Cardiac septum (tissue), 1 donor: ENCODE results near the gene HTR6. TPM values are rescaled to one million over a fixed set of nuclear protein-coding genes. Genes with fewer than 3 reads are reported as not detected.
A peak's percentile ranks its signal among the peaks of the same experiment; 100 is the strongest.

Experiments
- DNase-seq: peaks from one replicate; pipeline ENCODE4 v3.0.0-alpha.2; 2020; ENCODE audit warnings: low spot score
- intact Hi-C: fragments of 100-400 bp; cut with DNase I; formaldehyde crosslinking; loops from one replicate; pipeline ENCODE4 v1.14.0; 2022
- total RNA-seq: library from RNA; stranded (reverse); fragmentation: NEBNext Ultra II Directional; extraction: Animal tissue kit (Norgen Biotek cat#: 25700); gene quantifications from one replicate; pipeline ENCODE4 v1.2.1, GENCODE V29; 2021
- donor health status: DM: no; HTN: no; CAD: no.

The HTR6 gene
- total RNA-seq, 1 donor from 2014 or later: not detected

DNA sequence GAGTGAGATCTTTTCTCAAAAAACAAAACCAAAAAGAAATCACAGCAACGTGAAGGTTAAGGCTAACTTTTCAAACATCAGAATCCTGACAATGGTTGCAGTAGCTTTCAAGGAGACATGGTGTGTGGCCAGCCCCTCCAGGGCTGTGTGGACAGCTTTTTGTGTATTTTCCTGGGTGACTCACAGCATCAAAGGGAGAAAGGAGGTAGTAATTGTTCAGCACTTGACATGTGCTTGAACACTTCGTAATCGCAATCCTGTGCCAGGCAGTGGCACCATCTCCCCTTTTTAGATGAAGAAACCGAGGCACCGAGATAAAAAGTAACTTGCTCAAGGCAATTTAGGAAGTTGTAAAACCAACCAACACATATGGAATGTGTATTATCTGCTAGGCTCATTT lies 10.3 kb upstream of the HTR6 start:
- no peak for DNase-seq
- intact Hi-C loops: loop anchor here (5.0 kb wide), 2 partner anchors 167 to 397 kb away; partner anchors contain the start of gene CAPZB

DNA sequence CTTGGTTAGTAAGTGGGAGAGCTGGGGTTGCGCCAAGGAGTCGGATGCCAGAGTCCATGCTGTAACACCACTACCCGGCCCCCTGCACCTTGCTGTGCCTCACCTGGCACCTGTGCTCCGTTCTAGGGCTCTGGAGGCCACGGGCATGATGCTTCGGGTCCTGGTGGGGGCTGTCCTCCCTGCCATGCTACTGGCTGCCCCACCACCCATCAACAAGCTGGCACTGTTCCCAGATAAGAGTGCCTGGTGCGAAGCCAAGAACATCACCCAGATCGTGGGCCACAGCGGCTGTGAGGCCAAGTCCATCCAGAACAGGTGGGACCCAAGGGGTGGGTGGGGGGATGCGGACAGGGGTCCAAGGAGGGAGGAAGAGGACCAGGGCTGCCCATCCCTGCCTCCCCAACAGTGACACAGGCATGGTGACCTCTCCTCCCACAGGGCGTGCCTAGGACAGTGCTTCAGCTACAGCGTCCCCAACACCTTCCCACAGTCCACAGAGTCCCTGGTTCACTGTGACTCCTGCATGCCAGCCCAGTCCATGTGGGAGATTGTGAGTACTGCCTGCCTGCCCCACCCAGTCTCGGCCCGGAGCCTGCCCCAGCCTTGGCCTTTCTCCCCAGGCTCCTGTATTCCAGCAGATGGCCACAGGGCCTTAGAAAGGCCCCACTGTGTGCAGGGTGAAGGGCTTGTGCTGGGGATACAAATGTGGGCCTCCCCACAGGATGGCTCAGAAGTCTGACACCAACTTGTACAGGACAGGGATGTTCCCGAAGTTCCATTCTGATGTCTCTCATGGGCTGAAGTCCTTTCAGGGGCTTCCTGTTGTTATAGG lies 9.6 kb upstream of the HTR6 start:
- DNase-seq: no peak
- intact Hi-C loops: loop anchor here (5.0 kb wide), 2 partner anchors 168 to 398 kb away; partner anchors contain the start of gene CAPZB

DNA sequence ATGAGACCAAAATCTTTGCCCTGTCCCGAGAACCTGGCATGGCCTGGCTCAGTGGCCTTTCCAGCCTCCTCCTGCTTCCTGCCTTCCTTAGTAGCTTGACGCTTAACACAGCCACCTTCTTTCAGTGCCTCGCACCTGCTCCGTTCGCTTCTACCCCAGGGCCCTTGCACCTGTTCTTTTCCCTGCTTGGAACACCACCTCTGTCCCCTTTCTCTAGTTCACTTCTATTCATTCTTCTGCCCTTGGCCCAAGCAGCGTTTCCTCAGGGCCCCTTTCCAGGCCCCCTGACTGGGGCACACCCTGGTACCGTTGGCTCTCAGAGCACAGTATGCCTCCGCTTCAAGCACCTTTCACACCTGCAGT lies 9.0 kb upstream of the HTR6 start:
- no peak for DNase-seq
- intact Hi-C loops: no loop called here

DNA sequence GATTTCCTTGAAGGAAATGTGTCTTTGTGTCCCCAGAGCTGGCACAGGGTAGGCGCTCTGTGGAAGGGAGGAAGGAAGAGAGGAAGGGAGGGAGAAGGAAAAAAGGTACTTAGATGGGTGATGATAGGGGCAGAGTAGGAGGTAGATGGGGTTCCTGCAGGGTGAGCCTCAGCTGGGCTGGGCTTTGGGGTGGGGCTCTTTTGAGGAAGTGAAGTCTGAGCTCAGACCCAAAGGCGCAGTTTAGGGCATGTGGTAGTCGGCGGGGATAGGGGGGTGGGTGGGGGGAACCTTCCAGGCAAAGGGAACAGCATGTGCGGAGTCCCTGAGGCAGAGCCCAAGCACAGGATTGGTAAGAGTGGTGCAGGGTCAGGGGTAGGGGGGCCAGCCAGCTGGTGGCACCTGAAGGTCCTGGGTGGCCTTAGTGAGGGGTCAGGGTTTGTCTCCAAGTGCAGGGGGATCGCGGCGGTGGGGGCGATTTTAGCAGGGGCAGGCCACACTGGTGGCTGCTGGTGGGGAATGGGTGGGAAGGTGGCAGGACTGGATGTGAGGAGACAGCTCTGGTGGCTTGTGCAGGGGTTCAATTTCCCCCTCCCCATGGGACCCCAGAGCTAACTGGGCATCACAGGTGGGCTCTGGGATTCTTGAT lies 8.4 kb upstream of the HTR6 start:
- intact Hi-C loops: no loop called here
- no peak for DNase-seq

DNA sequence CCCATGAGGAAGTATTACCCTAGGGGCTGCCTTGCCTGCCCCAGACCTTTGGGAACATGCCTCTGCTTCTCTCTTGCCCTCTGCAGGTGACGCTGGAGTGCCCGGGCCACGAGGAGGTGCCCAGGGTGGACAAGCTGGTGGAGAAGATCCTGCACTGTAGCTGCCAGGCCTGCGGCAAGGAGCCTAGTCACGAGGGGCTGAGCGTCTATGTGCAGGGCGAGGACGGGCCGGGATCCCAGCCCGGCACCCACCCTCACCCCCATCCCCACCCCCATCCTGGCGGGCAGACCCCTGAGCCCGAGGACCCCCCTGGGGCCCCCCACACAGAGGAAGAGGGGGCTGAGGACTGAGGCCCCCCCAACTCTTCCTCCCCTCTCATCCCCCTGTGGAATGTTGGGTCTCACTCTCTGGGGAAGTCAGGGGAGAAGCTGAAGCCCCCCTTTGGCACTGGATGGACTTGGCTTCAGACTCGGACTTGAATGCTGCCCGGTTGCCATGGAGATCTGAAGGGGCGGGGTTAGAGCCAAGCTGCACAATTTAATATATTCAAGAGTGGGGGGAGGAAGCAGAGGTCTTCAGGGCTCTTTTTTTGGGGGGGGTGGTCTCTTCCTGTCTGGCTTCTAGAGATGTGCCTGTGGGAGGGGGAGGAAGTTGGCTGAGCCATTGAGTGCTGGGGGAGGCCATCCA lies 7.8 kb upstream of the HTR6 start:
- intact Hi-C loops: no loop called here
- no peak for DNase-seq

DNA sequence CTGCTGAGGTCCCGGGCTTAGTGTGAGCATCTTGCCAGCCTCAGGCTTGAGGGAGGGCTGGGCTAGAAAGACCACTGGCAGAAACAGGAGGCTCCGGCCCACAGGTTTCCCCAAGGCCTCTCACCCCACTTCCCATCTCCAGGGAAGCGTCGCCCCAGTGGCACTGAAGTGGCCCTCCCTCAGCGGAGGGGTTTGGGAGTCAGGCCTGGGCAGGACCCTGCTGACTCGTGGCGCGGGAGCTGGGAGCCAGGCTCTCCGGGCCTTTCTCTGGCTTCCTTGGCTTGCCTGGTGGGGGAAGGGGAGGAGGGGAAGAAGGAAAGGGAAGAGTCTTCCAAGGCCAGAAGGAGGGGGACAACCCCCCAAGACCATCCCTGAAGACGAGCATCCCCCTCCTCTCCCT lies 7.2 kb upstream of the HTR6 start:
- intact Hi-C loops: no loop called here
- no peak for DNase-seq

DNA sequence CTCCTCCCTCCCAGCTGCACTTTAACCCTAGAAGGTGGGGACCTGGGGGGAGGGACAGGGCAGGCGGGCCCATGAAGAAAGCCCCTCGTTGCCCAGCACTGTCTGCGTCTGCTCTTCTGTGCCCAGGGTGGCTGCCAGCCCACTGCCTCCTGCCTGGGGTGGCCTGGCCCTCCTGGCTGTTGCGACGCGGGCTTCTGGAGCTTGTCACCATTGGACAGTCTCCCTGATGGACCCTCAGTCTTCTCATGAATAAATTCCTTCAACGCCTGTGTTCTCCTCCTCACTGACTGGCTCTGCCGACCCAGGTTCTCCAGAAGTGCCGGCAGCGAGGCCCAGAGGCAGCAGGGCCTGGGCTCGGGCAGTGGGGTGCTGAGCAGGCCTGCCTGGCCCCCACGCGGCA lies 6.5 kb upstream of the HTR6 start:
- DNase-seq: no peak
- intact Hi-C loops: no loop called here

DNA sequence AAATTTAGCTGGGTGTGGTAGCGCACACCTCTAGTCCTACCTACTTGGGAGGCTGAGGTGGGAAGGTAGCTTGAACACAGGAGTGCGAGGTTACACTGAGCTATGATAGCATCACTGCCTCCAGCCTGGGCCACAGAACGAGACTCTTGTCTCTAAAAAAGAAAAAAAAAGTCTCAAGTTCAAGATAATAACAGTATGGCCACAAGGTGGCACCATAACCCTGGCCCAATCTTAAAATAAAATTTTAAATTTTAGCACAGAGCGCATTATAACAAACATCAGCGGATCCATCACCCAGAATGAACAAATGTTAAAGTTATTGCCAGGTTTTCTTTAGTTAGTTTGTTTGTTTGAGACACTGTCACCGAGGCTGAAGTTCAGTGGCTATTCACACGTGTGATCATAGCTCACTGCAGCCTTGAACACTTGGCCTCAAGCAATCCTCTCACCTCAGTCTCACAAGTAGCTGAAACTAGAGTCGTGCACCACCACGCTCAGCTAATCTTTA lies 2.9 kb upstream of the HTR6 start:
- intact Hi-C loops: loop anchor here (2.0 kb wide), 1 partner anchor 43 kb away; no protein-coding TSS in a partner anchor

DNA sequence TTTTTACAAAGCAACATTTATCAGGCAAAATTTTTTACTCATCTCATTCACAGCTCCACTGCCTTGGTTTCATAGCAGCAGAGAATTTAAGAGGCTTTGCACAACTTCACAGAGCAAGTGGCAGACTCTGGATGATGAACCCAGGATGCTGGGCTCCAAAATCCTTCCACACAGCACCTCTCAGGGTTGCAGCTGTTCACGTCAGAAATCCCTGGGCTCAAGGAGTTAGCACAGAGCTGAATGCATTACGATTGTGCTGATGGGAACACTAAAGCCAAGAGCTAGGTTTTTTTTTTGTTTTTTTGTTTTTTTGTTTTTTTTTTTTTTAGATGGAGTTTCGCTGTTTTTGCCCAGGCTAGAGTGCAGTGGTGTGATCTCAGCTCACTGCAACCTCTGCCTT lies 2.4 kb upstream of the HTR6 start:
- DNase-seq: no peak
- intact Hi-C loops: no loop called here

More for the DNA sequence above, 2.9 kb upstream of the HTR6 start:
- DNase-seq: no peak

DNA sequence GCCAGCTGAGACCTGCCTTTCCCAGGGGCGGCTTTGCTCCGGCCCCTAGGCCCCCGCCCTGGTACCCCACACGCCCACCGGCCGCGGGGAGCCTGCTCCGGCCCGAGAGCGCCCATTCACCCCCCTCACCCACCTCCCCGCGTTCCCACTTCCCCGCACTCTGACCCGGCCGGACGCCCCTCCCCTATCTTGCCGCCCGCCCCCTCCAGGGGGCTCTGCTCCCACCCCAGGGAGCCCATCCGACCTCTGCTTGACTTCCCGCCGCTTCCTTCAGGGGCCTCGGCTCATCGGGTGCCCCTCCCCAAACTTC lies 466 bp downstream of the HTR6 start:
- no peak for DNase-seq
- intact Hi-C loops: no loop called here

DNA sequence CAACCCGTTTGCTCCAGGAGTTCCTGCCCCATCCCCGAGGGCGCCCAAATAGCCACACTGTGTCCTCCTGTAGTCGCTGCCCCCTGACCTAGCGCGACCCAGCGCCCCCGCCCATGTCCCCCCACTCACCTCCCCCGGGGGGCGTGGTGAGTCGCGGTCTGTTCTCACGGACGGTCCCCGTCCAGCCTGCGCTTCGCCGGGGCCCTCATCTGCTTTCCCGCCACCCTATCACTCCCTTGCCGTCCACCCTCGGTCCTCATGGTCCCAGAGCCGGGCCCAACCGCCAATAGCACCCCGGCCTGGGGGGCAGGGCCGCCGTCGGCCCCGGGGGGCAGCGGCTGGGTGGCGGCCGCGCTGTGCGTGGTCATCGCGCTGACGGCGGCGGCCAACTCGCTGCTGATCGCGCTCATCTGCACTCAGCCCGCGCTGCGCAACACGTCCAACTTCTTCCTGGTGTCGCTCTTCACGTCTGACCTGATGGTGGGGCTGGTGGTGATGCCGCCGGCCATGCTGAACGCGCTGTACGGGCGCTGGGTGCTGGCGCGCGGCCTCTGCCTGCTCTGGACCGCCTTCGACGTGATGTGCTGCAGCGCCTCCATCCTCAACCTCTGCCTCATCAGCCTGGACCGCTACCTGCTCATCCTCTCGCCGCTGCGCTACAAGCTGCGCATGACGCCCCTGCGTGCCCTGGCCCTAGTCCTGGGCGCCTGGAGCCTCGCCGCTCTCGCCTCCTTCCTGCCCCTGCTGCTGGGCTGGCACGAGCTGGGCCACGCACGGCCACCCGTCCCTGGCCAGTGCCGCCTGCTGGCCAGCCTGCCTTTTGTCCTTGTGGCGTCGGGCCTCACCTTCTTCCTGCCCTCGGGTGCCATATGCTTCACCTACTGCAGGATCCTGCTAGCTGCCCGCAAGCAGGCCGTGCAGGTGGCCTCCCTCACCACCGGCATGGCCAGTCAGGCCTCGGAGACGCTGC lies 1.1 kb downstream of the HTR6 start:
- intact Hi-C loops: no loop called here
- DNase-seq: no peak

DNA sequence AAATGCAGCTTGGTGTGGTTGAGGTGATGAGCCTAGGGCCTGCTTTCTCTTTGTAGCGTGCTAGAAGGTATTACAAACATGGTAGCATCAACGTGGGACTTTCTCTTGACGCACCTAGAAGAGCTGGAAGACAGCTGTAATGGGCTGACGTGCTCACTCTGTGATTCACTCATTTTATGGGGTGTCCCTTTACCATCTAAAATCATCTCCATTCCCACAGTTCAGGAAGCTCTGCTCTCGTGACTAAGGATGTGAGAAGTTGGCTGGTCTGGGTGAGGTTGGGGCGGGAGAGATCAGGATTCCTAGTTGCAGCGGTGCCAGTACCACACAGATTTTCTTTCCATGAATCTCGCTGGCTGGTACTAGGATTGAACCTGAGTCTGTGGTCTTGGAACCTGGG lies 4.2 kb downstream of the HTR6 start:
- DNase-seq: no peak
- intact Hi-C loops: no loop called here

DNA sequence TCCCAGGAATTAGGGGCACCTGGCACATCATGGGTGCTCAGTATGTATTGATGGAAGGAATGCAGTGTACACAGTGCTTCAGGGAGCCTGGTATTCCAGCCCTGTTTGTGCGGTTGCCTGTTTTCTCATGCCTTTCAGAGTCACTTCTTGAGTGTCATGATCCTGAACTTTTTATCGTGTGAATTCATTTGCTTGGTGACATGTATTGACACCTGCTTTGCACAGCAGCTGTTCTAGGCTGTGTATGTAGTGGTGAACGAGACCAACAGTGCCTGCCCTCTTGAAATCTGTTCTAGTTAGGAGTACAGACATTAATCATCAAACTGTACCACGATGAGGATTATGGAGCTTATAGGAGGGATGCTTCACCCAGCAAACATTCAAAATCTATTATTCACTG lies 6.1 kb downstream of the HTR6 start:
- DNase-seq: no peak
- intact Hi-C loops: no loop called here

DNA sequence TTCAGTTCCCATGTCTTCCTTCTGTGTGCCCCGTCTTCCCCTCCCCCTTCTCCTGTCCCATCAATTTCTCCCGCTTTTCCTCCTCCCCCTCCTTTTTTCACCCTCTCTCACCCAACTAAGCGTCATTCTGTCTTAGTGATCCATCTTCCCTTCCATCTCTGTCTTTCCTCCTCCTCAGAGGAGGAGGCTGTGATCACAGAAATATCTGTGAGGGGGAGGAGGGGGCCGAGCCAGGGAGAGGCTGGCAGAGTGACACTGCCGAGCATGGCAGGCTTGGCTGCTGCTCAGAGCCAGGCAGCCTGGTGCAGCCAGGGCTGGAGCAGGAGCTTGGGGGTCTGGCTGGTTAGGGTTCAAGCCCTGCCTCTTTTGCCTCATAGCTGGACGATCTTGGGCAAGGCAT lies 7.6 kb downstream of the HTR6 start:
- intact Hi-C loops: no loop called here
- no peak for DNase-seq

DNA sequence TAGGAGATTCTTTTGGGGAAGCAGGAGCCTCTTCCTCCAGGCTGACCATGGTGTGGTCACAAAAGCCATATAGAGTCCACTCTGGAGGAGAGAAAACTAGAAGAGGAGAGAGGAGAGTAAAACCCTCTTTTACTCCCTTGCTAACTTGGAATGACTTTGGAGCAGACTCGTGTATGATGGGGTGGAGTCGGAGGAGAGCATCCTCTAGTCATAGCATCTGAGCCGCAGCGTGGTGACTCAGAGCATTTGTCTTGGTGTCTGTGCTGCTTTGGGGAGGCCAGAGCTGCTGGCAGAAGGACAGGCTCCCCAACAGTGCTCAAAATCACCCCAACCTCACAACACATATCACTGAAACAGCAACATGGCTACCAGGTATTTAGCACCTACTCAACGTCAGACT lies 11.1 kb downstream of the HTR6 start:
- DNase-seq: no peak
- intact Hi-C loops: no loop called here

DNA sequence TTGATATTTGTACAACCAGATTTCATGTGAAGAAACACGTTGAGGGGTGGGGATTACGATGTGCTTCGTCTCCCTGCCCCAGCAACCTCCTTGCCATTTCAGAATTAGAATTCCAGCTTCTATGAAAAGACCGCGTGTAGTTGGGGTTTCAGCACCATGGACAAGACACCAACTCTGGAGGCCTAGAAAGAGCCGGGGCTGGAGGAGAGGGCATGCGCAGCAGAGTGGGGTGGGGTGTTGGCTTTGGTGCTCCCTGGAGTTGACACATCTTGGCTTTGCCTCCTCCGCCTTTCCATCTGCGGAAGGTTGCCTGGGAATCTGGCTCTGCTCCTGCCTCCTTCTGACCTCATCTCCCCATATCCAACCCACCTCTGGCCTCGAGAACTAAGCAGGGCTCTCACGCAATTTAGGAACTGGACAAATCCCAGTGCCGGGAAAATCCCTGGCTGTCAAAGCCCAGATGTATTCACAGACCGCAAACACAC lies 11.8 kb downstream of the HTR6 start:
- intact Hi-C loops: no loop called here
- peak; percentile 79 for DNase-seq

DNA sequence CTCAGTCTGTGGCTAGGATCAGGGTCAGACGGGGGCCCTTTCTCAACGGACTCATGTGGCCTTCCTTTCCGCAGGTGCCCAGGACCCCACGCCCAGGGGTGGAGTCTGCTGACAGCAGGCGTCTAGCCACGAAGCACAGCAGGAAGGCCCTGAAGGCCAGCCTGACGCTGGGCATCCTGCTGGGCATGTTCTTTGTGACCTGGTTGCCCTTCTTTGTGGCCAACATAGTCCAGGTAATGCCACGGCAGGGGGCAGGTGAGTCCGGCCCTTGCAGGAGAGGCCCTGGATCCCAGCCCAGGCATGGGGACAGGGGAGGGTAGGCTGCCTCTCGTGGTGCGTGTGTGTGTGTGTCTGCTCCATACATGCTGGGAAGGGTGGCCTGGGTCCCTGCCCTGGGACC lies 13.8 kb downstream of the HTR6 start:
- intact Hi-C loops: no loop called here
- no peak for DNase-seq

DNA sequence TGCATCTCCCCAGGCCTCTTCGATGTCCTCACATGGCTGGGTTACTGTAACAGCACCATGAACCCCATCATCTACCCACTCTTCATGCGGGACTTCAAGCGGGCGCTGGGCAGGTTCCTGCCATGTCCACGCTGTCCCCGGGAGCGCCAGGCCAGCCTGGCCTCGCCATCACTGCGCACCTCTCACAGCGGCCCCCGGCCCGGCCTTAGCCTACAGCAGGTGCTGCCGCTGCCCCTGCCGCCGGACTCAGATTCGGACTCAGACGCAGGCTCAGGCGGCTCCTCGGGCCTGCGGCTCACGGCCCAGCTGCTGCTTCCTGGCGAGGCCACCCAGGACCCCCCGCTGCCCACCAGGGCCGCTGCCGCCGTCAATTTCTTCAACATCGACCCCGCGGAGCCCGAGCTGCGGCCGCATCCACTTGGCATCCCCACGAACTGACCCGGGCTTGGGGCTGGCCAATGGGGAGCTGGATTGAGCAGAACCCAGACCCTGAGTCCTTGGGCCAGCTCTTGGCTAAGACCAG lies 14.3 kb downstream of the HTR6 start:
- DNase-seq: no peak
- intact Hi-C loops: no loop called here

DNA sequence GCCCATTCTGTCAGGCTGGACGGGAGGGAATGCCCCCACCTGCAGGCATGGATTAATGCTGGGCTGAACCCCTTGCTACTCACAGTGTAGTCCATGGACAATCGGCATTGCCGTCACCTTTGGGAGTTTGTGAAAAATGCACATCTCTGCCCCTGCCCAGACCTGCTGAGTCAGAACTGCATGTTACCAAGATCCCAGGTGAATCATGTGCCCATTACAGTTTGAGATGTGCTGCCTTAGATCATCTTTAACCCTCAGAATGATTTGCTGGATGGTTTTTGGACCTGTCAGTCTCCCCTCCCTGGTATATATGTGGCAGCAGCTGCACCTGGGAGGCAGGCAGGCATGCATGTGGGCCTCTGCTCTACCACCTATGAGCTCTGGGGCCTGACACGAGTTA lies 15.0 kb downstream of the HTR6 start:
- no peak for DNase-seq
- intact Hi-C loops: no loop called here
